Measurements from ENCODE around the gene PHF5A. TPM values are rescaled to one million over a fixed set of nuclear protein-coding genes. Genes with fewer than 3 reads are reported as not detected.

PHF5A gene
- total and polyA plus RNA-seq, 9 donors: 27.3 to 55.3 (median 36.8) TPM

- TF ChIP-seq EP300 (IDR thresholded peaks at IDR 0.05): no peak
- no peak for TF ChIP-seq POLR2A (IDR thresholded peaks at IDR 0.05)
- TF ChIP-seq CTCF (IDR thresholded peaks at IDR 0.05): no peak
- H3K27ac ChIP-seq: peak overlapping the region in 1 of 2 donors; percentile 51
- no peak for DNase-seq
- 91 to 97% (median 93%) methylated on average over 9 of the region's 9 CpGs for WGBS, 3 donors
- H3K9me3 ChIP-seq: no peaks in the 10 kb centered on the region
- intact Hi-C loops (cut with DNase I): no loop called here
- H3K4me1 ChIP-seq (ENCODE audit: insufficient read depth): peaks cover 19% of the 10 kb centered on the region
- no peaks in the 10 kb centered on the region for H3K27me3 ChIP-seq
- no peak overlapping the region for H3K4me3 ChIP-seq
- H3K36me3 ChIP-seq: no peaks in the 10 kb centered on the region
Observed at GRCh38 chr22:41418717-41419116, 49.8 kb downstream of the PHF5A start.

GRCh38 chr22:41417622-41418390, 50.7 kb downstream of the PHF5A start:
- peaks cover 19% of the 10 kb centered on the region for H3K4me1 ChIP-seq (ENCODE audit: insufficient read depth)
- DNase-seq: peak; percentile 57 to 84 (median 73)
- H3K4me3 ChIP-seq: no peak overlapping the region
- no peaks in the 10 kb centered on the region for H3K36me3 ChIP-seq
- 58 to 66% (median 65%) methylated on average over 13 of the region's 13 CpGs for WGBS, 3 donors
- peak overlapping the region; percentile 38 to 51 for H3K27ac ChIP-seq
- intact Hi-C loops (cut with DNase I): no loop called here
- TF ChIP-seq POLR2A (IDR thresholded peaks at IDR 0.05) (no peak), CTCF (IDR thresholded peaks at IDR 0.05) (no peak), EP300 (IDR thresholded peaks at IDR 0.05) (no peak)
- H3K9me3 ChIP-seq: no peaks in the 10 kb centered on the region
- no peaks in the 10 kb centered on the region for H3K27me3 ChIP-seq

- Histone ChIP-seq H3K27ac (peak overlapping the region in 1 of 2 donors; percentile 50), H3K36me3 (no peaks in the 10 kb centered on the region), H3K9me3 (no peaks in the 10 kb centered on the region), H3K4me3 (no peak overlapping the region), H3K4me1 (ENCODE audit: insufficient read depth) (peaks cover 26% of the 10 kb centered on the region), H3K27me3 (no peaks in the 10 kb centered on the region)
- TF ChIP-seq POLR2A (IDR thresholded peaks at IDR 0.05): no peak
- TF ChIP-seq EP300 (IDR thresholded peaks at IDR 0.05): no peak
- TF ChIP-seq CTCF (IDR thresholded peaks at IDR 0.05): no peak
- intact Hi-C loops (cut with DNase I): no loop called here
- no peak for DNase-seq
- 89 to 96% (median 91%) methylated on average over 4 of the region's 4 CpGs for WGBS, 3 donors
Observed at GRCh38 chr22:41415554-41415953, 52.9 kb downstream of the PHF5A start.

GRCh38 chr22:41411021-41411851, 57.3 kb downstream of the PHF5A start:
- Histone ChIP-seq H3K9me3 (no peaks in the 10 kb centered on the region), H3K4me1 (ENCODE audit: insufficient read depth) (peaks cover 18% of the 10 kb centered on the region), H3K27me3 (no peaks in the 10 kb centered on the region), H3K4me3 (no peak overlapping the region), H3K36me3 (no peaks in the 10 kb centered on the region), H3K27ac (peak overlapping the region; percentile 43 to 99)
- intact Hi-C loops (cut with DNase I): no loop called here
- WGBS, 3 donors: 49 to 57% (median 53%) methylated on average over 11 of the region's 11 CpGs
- TF ChIP-seq CTCF (IDR thresholded peaks at IDR 0.05) (no peak), EP300 (IDR thresholded peaks at IDR 0.05) (no peak), POLR2A (IDR thresholded peaks at IDR 0.05) (no peak)
- peak in 4 of 5 donors; percentile 36 to 66 (median 58) for DNase-seq

Measured in ovary (tissue), 9 donors.